WTC11 (cell line): ENCODE results near the gene PYHIN1.

Source experiments
- ATF3 ChIP-seq: sonication (generic); formaldehyde crosslinking; conservative IDR thresholded peaks from 2 replicates; pipeline ENCODE4 v1.8.1; 2022; ENCODE audit warnings: mild to moderate bottlenecking, missing genetic modification reagents
- CTCF ChIP-seq: fragments of 200-600 bp; IDR thresholded peaks from 2 replicates; pipeline ENCODE4 v1.8.0; 2022; ENCODE audit warnings: antibody characterized with exemption
- MAX ChIP-seq: sonication (generic); formaldehyde crosslinking; IDR thresholded peaks from 2 replicates; pipeline ENCODE4 v1.8.0; 2022; ENCODE audit warnings: mild to moderate bottlenecking, missing genetic modification reagents
- RELA ChIP-seq: sonication (generic); formaldehyde crosslinking; IDR thresholded peaks from 2 replicates; pipeline ENCODE4 v1.8.1; 2022; ENCODE audit warnings: missing genetic modification reagents, mild to moderate bottlenecking, borderline replicate concordance
- SMAD3 ChIP-seq: sonication (generic); formaldehyde crosslinking; IDR thresholded peaks from 2 replicates; pipeline ENCODE4 v1.8.0; 2022; ENCODE audit warnings: missing genetic modification reagents, mild to moderate bottlenecking, borderline replicate concordance

- TF ChIP-seq CTCF (no peak), MAX (CRISPR knock-in tag) (no peak), RELA (CRISPR knock-in tag) (no peak), SMAD3 (CRISPR knock-in tag) (no peak), ATF3 (CRISPR knock-in tag) (no peak)
These were observed 32.6 kb upstream of the PYHIN1 start for GRCh38 chr1:158898722-158899121.
